ENCODE results near the gene ZNF541.
A peak's percentile ranks its signal among the peaks of the same experiment; 100 is the strongest.

Gene ZNF541

DNA sequence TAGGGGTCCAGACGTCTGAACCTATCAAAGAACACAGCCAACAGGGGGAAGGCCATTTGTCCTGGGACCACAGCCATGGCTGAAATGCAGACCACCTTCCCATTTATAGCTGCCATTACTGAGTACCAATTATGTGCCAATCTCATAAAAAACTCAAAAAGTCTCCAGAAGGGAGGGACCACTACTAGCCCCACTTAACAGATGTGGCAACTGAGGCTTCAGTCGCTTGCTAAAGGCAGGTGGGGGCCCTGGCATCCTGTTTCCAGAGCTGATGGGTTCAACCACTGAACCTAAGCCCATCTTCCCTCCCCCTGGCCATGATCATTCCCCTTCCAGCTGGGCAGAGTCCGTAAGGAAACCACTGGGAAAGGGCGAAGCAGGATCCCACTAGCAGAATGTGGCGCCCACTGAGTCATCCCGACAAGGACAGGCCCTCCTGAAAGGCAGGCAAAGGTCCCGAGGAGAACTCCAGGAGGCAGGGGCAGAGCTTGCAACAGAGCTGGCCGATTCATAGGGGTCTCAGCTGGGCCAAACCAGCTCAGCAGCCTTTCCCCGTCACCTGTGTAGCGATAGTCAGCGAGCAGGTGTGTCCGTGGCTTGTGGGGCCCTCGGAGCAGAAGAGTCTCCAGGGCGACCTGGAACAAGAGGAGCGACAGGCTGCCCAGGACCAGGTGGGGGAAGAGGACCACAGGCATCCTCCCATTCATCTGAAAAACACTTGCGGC is 43.8 kb downstream of the ZNF541 start:
- TF ChIP-seq, protein P1, sequence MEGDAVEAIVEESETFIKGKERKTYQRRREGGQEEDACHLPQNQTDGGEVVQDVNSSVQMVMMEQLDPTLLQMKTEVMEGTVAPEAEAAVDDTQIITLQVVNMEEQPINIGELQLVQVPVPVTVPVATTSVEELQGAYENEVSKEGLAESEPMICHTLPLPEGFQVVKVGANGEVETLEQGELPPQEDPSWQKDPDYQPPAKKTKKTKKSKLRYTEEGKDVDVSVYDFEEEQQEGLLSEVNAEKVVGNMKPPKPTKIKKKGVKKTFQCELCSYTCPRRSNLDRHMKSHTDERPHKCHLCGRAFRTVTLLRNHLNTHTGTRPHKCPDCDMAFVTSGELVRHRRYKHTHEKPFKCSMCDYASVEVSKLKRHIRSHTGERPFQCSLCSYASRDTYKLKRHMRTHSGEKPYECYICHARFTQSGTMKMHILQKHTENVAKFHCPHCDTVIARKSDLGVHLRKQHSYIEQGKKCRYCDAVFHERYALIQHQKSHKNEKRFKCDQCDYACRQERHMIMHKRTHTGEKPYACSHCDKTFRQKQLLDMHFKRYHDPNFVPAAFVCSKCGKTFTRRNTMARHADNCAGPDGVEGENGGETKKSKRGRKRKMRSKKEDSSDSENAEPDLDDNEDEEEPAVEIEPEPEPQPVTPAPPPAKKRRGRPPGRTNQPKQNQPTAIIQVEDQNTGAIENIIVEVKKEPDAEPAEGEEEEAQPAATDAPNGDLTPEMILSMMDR (IDR thresholded peaks at IDR 0.05; ENCODE audit: low read depth, low read length) = no peak
- no peak overlapping the region for H3K4me3 ChIP-seq (ENCODE audit: low read depth, low read length)
- H3K4me1 ChIP-seq = peaks cover 7% of the 10 kb centered on the region
- H3K9me3 ChIP-seq = no peaks in the 10 kb centered on the region
- H3K36me3 ChIP-seq = no peaks in the 10 kb centered on the region
- no peaks in the 10 kb centered on the region for H3K27me3 ChIP-seq
- DNase-seq = no peak

DNA sequence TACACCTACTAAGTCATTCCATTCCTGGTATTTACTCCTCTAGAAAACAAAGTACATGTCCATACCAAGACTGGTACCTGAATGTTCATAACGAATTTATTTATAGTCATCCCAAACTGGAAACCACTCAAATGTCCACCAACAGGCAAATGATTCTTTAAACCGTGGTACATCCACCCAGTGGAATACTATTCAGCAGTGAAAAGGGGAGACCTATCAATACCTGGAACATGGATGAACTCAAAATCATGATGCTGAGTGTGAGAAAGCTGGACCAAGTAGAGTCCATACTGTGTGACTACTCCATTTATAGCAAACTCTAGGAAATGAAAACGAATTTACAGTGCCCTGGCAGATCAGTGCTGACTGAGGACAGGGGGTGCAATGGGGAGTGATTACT is 46.1 kb downstream of the ZNF541 start:
- TF ChIP-seq, protein P1 (IDR thresholded peaks at IDR 0.05; ENCODE audit: low read depth, low read length) = no peak
- no peaks in the 10 kb centered on the region for H3K9me3 ChIP-seq
- H3K36me3 ChIP-seq = no peaks in the 10 kb centered on the region
- H3K4me3 ChIP-seq (ENCODE audit: low read depth, low read length) = no peak overlapping the region
- no peaks in the 10 kb centered on the region for H3K27me3 ChIP-seq
- DNase-seq = no peak
- H3K4me1 ChIP-seq = peaks cover 8% of the 10 kb centered on the region

DNA sequence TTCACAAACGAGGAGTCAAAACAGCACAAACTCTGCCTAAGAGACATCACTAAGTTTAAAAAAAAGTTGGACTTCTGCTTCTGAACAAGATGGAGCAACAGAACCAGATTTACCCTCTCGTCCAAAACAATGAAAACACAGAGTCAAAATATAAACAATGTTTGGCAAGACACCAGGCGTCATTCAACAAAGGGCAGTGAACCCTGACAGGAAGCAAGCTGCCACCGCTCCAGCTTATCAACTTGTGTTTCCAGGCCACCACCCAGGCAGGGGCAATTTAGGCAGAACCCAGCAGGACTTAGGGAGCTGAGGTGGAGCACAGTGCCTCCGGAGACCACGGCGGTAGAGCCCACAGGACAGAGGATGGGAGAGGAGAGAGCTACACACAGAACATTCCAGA is 49.5 kb downstream of the ZNF541 start:
- no peak overlapping the region for H3K4me3 ChIP-seq (ENCODE audit: low read depth, low read length)
- H3K9me3 ChIP-seq = no peaks in the 10 kb centered on the region
- no peaks in the 10 kb centered on the region for H3K36me3 ChIP-seq
- H3K27me3 ChIP-seq = no peaks in the 10 kb centered on the region
- DNase-seq = peak; percentile 78
- H3K4me1 ChIP-seq = peaks cover 5% of the 10 kb centered on the region
- TF ChIP-seq, protein P1 (IDR thresholded peaks at IDR 0.05; ENCODE audit: low read depth, low read length) = no peak

Data from BE2C (cell line).